ENCODE data around the gene ZNF425.
"Not testable (repeated sequence)": the region's sequence is repeated elsewhere in the genome, so short reads cannot be mapped to it uniquely, and the experiment has no call there.

ZNF425 gene
- 2.1 to 5.4 (median 4.3) reads per million in 4 experiments for total RNA-seq

- peak; percentile 91 for DNase-seq
Measured at GRCh38 chr7:149125863-149126661, at the start of gene ZNF425. Gene ZNF425, minus strand, starts transcription at chr7:149126324. Its CDS starts 111 bp downstream, at chr7:149126213.

GRCh38 chr7:149175150-149175549 lies 49.0 kb upstream of the ZNF425 start:
- no peak for DNase-seq

GRCh38 chr7:149172534-149172920 lies 46.4 kb upstream of the ZNF425 start:
- no peak for DNase-seq

- DNase-seq, result no peak
Measured at GRCh38 chr7:149171892-149172533, 45.9 kb upstream of the ZNF425 start.

GRCh38 chr7:149166630-149167352 lies 40.7 kb upstream of the ZNF425 start:
- DNase-seq, result no peak

- no peak for DNase-seq
Measured at GRCh38 chr7:149166142-149166541, 40.0 kb upstream of the ZNF425 start.

- DNase-seq, result no peak
Measured at GRCh38 chr7:149161241-149161848, 35.2 kb upstream of the ZNF425 start.

- no peak for DNase-seq
Measured at GRCh38 chr7:149156898-149157297, 30.8 kb upstream of the ZNF425 start.

GRCh38 chr7:149154056-149154455 lies 27.9 kb upstream of the ZNF425 start:
- no peak for DNase-seq

GRCh38 chr7:149153346-149153745 lies 27.2 kb upstream of the ZNF425 start:
- no peak for DNase-seq

GRCh38 chr7:149150981-149151380 lies 24.9 kb upstream of the ZNF425 start:
- no peak for DNase-seq

GRCh38 chr7:149147752-149148653 lies 21.9 kb upstream of the ZNF425 start:
- peak; percentile 46 for DNase-seq

- peak; percentile 70 for DNase-seq
Measured at GRCh38 chr7:149147072-149147751, 21.1 kb upstream of the ZNF425 start, which contains the start of gene ZNF398. Gene ZNF398, plus strand, starts transcription at chr7:149147453. Its CDS starts 290 bp downstream, at chr7:149147743.

GRCh38 chr7:149145031-149145845 lies 19.1 kb upstream of the ZNF425 start:
- no peak for DNase-seq

GRCh38 chr7:149144436-149144922 lies 18.4 kb upstream of the ZNF425 start:
- not testable (repeated sequence) for DNase-seq

- no peak for DNase-seq
Measured at GRCh38 chr7:149141893-149142292, 15.8 kb upstream of the ZNF425 start.

GRCh38 chr7:149140831-149141230 lies 14.7 kb upstream of the ZNF425 start:
- DNase-seq, result no peak

- DNase-seq, result no peak
Measured at GRCh38 chr7:149136118-149136517, 10.0 kb upstream of the ZNF425 start.

- no peak for DNase-seq
Measured at GRCh38 chr7:149133028-149133710, 7.0 kb upstream of the ZNF425 start.

Data from effector CD8-positive, alpha-beta T cell (primary cell).